GM19240 (cell line): ENCODE measurements around the gene PPP1R12A.

Experiments
- DNase-seq: peaks from one replicate; pipeline ENCODE4 v3.0.0; 2011; ENCODE audit warnings: low spot score; ENCODE audit not compliant: insufficient read length

The PPP1R12A gene

DNA sequence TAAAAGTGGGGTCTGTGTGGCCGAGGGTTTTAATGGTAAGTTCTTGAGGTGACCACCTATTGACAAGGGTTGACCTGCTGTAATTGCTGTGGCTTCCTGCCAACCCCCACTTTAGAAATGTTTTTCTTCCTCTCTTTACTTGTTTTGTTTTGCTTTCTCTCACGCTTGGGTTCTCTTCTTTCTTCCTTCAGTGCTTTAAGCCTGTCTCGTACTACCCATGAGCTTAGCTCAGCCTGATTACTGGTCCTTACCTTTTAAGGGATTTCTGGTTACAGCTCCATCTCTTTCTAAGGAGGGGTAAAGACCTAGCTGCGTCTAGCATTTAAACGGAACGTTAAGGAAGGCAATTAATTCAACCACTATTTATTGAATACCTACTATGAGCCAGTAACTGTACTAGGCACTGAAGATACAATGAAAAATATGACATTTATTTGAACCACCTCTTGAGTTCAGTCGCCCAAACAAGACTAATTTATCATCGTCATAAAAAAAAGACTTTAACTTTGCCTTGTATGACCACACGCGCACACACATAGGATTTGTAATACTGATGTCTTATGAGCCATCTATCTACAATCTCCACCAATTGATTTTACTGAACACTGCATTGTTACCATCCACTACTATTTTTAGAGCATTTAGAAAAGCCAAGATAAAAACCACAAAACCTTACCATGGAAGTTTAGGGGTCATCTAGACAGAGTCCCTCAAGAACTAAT is 888 bp upstream of the PPP1R12A start:
- no peak for DNase-seq

DNA sequence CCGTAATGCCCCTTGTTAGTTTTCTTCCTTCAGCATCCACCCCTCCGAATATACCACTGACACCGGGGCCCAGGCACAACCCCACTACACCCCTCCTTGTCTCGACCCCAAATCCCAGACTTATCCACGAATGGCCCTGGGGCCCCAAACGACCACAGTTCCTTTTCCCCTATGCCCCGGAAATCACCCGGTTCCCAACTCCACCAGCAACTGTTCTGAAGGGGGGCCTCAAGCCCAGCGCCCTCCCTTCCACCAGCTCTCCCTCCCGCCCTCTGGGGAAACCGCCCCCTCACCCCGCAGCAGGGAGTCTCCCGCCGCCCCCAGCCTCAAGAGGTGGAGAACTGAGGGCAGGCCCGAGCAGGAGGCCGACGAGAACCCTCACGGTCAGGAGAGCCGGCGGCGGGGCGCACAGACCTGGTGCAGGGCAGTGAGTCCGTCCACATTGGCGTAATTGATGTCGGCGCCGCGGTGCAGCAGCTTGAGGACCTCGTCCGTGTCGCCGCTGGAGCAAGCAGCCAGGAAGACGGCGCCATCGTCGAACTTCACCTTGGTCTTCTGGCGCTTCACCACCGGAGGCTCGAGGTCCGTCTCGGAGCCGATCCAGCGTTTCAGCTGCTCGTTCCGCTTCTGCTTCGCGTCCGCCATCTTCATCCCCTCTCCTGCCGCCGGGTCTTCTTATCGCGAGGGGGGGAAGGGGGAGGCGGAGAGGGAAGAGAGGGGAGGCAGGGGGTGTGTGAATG is 446 bp downstream of the PPP1R12A start:
- DNase-seq, result no peak

DNA sequence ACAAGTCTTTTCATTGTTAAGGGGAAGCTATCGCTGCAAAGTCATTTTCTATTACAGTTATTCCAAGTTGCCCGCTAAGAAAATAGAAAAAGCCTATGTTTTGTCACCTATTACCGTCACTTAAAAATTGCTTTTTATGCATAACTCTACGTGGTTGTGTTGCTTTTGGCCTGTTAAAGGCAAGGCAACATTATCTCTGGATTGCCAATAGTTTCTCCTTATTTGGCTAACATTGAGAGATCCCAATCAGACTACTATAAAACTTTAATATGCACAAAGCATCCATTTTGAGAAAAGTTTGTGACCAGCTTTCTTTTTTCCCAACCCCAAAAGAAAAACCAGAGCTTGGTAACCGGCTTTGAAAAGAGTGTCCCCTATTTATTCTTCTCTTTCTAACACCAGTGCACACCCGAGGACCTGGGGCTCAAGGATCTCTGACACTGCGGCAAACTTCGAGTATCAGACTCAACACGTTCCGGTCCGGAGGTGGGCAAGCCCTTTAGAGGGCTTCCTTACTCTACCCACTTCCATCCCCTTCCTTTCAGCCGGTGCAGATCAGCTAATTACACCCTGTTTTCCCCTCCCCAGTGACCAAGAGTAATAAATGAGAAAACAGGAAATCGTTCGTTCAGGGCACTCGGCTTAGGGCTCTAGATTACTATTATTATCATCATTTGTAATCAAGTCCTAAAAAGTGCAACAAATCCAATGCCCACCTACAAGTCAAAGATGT is 1.2 kb downstream of the PPP1R12A start:
- no peak for DNase-seq

DNA sequence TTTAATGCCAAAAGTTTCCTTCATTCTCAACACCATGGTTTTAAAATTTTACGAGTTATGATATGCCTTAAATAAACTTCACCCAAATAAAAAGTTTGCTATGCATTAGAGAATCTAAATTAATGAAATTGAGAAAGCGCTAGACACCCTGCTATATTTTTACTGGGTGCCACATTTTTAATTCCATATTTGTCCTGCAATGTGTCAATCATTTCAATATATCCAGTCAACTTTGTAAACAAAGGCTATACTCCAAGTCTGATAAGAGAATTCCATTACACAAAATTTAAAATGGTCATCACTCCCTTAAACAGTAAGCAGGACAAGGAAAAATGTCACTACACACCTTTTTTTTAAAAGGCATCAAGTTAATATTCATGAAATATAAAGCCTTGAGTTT is 1.9 kb downstream of the PPP1R12A start:
- no peak for DNase-seq

DNA sequence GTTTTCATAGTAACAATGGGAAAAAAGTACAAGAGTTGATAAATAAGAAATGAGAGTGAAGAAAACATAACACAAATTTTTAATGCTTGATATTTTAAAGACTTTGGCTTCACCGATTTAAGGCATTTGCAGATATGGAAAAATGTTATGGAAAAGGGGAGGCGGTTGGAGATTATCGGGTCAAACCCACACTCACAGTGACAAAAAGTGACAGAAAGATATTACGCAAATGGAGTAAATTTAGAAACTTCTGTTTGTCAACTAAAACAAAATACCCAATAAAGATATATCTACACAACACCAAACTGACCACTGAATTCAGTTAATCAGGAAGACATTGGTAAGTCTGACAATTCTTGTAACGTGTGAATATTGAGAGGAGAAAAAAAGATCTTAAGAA is 2.5 kb downstream of the PPP1R12A start:
- DNase-seq, result no peak

DNA sequence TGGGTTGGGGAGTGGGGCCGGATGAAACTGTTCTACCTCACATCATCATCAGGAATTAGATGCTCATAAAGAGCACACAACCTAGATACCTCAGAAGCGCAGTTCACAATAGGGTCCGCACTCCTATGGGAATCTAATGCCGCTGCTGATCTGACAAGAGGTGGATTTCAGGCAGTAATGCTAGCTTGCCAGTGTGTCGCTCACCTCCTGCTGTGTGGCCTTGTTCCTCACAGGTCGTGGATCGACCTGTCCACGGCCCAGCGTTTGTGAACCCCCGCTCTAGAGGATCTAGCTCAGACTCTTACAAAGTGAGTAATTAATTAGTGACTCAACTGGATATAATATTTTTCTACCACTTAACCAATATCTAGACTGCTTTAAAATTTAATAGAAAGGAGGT is 5.8 kb downstream of the PPP1R12A start:
- no peak for DNase-seq

DNA sequence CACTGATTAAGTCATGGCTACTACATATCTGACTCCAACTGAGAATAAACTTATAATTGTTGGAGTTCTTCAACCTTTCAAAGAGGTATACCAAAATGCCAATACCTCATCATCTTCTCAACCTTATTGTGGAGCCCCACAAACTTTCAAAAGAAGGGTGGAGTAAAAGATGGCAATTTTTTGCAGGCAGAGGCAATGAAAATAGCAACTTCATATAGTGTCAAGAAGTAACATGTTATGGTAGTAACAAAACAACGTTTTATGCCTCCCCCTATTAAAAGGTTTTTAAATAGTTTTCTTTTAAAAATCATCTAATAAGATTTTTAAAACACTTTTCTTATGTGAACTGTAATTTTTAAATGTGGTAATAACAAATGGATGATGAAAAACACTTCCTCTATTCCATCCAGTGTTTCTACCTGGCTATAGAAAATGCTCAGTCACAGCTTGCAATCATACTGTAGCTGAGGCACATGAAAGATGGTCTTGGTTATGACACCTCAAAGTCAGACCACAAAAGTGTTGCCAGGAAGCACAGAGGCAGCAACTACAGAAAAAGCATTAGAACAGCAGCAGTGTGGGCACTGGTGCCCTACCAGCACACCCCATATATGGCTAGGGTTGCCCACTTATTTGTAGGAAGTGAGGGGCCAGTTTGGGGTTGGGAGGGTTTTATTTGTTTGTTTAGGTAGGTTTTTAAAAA is 7.0 kb downstream of the PPP1R12A start:
- no peak for DNase-seq

DNA sequence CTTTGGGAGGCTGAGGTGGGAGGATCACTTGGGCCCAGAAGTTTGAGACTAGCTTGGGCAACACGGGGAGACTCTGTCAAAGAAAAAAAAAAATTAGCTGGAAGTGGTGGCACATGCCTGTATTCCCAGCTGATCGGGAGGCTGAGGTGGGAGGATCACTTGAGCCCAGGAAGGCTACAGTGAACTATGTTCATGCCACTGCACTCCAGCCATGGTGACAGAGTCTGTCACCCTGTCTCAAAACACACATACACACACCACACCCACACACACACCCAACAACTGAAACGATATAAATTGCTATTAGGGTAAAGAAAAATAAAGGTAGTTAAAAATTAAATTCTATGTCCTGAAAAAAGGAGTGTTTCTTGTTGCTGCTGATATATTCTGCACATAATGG is 7.9 kb downstream of the PPP1R12A start:
- no peak for DNase-seq

DNA sequence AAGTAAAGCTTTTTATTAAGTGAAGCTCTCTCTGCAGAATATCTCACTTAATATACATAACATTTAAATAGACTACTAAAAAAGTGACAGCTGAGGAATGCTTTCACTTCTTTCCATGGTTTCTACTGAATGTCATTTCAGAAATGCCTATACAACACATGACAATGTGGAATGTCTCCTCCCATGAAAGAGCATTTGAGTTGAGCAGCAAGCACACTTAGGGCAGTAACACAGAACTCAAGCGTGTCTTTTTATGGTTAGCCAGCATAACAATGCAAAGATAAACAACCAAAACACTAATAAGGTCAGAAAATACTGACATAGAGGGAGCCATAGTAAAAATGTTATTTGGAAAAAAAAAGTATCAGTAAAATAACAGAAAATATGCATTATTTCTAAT is 9.4 kb downstream of the PPP1R12A start:
- no peak for DNase-seq

DNA sequence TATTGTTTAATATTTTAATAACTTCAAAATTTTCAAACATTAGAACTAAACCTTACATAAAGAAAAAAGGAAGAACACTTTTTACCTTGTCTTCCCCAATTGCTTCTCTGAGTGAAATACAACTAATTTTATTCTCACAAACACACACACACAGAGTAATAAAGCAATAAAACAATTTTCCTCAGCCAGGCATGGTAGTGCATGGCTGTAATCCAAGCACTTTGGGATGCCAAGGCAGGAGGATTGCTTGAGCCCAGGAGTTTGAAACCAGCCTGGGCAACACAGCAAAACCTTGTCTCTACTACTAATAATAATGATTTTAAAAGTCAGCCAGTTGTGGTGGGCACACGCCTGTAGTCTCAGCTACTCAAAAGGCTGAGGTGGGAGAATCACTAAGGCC is 13.1 kb downstream of the PPP1R12A start:
- no peak for DNase-seq

DNA sequence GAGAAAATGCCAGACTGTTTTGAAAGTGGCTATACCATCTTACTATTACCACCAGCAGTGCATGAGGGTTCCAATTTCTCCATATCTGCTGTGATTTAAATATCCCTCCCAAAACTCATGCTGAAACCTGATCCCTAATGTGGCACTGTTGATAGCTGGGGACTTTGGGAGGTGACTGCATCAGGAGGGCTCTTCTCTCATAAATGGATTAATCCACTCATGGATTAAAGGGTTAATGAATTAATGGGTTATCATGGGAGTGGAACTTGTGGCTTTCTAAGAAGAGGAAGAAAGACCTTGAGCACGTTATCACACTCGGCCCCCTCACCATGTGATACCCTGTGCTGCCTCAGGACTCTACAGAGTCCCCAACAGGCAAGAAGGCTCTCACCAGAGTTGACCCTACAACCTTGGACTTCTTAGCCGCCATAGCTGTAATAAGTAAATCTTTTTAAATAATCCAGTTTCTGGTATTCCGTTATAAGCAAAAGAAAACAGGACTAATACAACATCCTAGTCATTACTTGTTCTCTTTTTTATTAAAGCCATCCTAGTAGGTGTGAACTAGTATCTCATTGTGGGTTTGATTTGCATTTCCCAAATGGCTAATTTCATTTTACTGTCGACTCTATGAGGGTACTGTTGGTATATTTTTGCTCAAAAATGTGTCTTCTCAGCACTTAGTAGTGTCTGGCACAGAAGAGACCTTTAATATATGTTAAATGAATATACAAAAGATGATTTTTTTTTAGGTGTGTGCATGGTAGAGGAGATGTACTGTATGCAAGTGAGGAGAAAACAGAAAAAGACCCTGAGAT is 14.3 kb downstream of the PPP1R12A start:
- DNase-seq, result no peak

DNA sequence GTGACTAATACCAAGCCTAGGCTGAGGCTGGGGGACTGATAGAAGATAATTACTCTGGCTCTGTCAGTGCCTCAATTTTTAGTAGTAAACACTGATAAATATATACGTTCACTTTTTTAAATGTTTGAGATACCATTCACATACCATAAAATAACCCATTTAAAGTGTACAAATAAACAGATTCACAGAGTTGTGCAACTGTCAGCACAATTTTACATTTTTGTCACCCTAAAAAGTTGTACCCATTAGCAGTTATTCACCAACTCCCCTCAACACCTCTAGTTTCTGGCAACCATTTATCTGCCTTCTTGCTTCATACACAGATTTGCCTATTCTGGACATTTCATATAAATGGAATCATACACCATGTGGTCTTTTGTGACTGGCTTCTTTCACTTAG is 15.1 kb downstream of the PPP1R12A start:
- DNase-seq, result no peak

DNA sequence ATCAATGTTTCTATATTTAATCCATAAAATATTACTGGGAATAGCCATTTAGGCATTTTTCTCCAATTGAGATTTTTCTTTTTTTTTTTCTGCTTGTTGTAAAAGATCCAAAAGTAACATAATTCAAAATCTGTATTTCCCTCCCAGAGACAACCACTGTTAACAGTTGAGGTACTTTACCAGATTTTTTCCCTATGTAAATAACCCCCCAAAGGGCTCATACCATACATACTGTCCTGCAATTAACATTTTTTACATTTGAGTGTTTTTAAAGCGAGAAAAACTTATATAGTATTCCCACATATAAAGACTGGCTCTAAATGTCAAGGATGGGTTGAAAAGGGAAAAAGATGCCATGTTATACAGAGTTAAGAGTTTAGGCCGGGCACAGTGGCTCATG is 18.1 kb downstream of the PPP1R12A start:
- no peak for DNase-seq

DNA sequence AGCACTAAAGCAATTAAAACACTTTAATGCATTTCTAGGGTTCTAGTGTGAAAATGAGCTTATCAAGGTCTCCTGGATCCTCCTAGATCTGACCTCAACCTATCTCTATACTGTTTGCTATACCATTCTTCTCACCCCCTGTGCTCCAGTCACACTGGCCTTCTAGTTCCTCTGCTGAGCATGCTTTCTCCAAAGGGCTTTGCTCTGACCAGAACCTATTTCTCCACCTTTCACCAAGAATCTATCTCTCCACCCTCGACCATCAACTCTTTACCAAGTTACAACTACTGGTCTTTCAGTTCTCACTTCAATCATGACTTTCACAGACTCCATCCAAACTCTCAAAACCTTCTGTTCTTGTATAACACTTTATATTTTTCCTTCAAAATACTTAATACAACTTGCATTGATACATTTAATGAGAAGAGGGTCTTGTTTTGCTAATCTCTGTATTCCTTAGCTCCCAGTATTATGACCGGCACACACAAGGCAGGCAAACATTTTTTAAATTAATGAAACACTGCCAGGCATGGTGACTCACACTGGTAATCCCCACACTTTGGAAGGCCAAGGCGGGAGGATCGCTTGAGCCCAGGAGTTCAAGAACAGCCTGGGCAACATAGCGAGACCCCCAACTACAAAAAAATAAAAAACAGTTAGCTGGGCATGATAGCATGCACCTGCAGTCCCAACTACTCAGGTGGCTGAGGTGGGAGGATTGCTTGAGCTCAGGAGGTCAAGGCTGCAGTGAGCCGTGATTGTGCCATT is 22.8 kb downstream of the PPP1R12A start:
- DNase-seq, result no peak

DNA sequence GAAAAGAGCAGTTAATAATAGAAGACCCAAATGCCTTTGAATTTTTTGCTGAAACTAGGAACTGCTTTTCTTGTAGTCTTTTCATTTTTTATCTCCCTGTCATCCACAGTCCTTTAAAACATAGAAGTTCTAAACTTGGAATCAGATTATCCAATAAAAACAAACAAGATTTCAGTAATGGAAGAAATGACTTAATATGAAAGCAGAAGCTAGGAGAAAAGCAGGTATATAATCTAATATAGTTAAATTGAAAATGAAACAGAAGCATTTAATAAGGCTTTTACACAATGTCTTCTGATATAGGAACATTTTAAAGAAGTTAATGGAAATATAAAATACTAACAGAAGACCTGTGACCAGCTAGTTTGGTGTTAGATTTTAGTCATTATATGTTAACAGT is 26.5 kb downstream of the PPP1R12A start:
- no peak for DNase-seq

DNA sequence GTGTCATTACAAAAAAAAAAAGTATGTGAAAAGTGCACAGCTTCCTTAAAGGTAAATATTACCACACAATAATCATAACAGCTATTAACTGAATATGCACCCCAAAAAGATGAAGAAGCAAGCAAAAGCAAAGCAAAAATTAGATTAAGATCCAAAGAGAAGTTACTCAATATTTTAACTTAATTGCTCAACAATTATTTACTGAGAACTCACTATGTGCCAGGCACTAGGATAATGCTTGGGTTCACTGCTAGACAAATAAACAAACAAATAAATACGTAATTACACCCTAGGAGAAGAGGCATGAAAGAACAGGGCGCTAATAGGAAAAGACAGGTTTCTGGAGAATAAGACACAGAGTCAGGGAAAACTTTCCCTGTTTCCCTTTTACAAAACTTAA is 33.4 kb downstream of the PPP1R12A start:
- no peak for DNase-seq

DNA sequence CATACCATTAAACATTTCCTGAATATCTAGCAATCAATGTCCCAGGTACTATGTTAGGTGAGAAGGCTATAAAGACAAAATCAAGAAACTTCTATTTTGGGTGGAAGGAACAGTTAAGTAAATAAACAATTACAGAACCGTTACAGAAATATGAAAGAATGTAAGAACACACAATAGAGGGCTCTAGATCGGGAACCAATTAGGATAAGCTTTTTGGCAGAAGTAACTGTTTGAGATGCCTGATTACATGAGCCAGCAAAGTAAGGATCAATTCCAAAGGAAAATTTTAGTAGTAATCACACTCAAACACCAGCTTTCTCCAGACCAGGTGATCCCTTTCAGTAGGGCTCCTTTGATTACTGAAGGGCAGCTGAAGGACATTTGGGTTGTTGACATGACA is 33.9 kb downstream of the PPP1R12A start:
- no peak for DNase-seq

DNA sequence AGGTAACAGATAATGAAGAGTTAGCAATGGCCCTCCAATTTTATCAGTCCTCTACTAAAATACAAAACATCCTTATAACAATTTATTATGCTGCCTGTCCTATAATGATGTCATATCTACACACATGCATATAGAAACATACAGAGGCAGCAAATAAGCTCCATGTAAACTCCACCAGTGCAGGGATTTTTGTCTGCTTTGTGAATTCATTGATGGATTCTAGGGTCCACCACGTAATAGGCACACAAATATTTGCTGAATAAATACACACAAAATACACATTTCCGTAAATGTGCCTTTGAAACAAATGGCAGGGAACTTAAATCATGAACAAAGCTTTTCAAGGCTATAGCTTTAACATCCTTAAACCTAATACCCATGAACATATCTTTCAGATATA is 34.7 kb downstream of the PPP1R12A start:
- no peak for DNase-seq

DNA sequence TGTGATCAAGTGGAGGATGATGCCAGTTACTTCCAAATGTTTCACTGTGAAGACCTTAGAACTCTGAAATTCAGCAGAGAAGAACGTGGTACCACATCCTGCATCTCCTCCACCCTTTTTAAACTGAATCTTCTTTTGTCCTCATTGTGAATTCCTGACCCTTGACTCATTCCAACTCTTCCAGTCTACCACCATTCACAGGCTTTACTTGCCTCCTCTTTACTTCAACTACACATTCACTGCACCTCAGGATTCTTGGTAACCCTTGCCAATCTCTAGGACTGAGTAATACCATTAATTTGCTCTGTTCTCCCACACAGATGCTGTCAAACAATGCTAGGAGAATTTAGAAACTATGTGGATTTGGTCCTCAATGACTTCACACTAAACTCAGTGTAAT is 37.3 kb downstream of the PPP1R12A start:
- DNase-seq, result no peak

DNA sequence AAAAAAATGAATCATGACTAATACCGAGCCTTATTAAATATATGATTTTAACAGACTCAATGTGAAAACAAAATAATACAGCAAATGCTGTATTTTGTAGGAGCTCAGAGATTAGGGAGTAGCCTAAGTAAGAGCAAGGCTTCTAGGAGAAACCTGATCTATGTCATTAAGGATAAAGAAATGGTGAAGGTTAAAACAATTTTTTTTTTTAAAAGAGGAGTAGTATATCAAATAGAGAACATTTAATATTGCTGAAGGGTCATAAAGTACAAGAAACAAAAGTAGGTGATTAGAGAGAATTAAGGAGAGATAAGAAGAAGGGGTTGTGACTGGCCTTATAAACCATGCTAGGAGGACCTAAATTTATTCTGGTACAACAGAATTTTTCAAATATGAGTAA is 39.1 kb downstream of the PPP1R12A start:
- DNase-seq, result no peak
